H1 (cell line): ENCODE measurements around the gene HNRNPU.

Experiments used
- BRCA1 ChIP-seq: IDR thresholded peaks from 2 replicates; pipeline ENCODE4 v1.6.1; 2012; ENCODE audit warnings: low read depth, low read length, improper control_type of control experiment
- EP300 ChIP-seq, 2 experiments: IDR thresholded peaks; 1 replicate in 1 of 2; 2 replicates in 1 of 2; pipeline ENCODE4 v1.6.1; 2011 to 2012; ENCODE audit warnings: low read depth in 2 of 2, low read length in 2 of 2, mild to moderate bottlenecking in 2 of 2, borderline replicate concordance in 1 of 2, inconsistent platforms in 1 of 2, moderate library complexity in 1 of 2
- GABPA ChIP-seq: IDR thresholded peaks from 2 replicates; pipeline ENCODE4 v1.6.1; 2011; ENCODE audit warnings: mild to moderate bottlenecking, low read length, moderate library complexity, borderline replicate concordance; ENCODE audit not compliant: insufficient read depth
- JUND ChIP-seq: IDR thresholded peaks from 2 replicates; pipeline ENCODE4 v1.6.1; 2011; ENCODE audit warnings: mild to moderate bottlenecking, improper control_type of control experiment, low read length
- POLR2A ChIP-seq, 2 experiments: IDR thresholded peaks; 1 replicate in 1 of 2; 2 replicates in 1 of 2; pipeline ENCODE4 v1.6.1; 2011; ENCODE audit warnings: low read depth in 2 of 2, low read length in 2 of 2, mild to moderate bottlenecking in 2 of 2; ENCODE audit errors: control extremely low read depth in 1 of 2
- SIN3A ChIP-seq, 2 experiments: IDR thresholded peaks in 1 of 2; conservative IDR thresholded peaks in 1 of 2; 2 replicates each; pipeline ENCODE4 v1.6.1; 2011 to 2012; ENCODE audit warnings: low read length in 2 of 2, improper control_type of control experiment in 1 of 2, low read depth in 1 of 2, mild to moderate bottlenecking in 1 of 2
- SP1 ChIP-seq: IDR thresholded peaks from 2 replicates; pipeline ENCODE4 v1.6.1; 2011; ENCODE audit warnings: low read depth, low read length
- SP2 ChIP-seq: IDR thresholded peaks from 2 replicates; pipeline ENCODE4 v1.6.1; 2012; ENCODE audit warnings: mild to moderate bottlenecking, low read length, inconsistent platforms
- TAF1 ChIP-seq: IDR thresholded peaks from 2 replicates; pipeline ENCODE4 v1.6.1; 2011; ENCODE audit warnings: mild to moderate bottlenecking, low read depth, low read length
- TF ChIP-seq, protein P1 (sequence below), 3 experiments: IDR thresholded peaks; 1 replicate in 2 of 3; 2 replicates in 1 of 3; pipeline versions ENCODE4 v1.5.1 to v1.6.1; 2011; ENCODE audit warnings: low read length in 3 of 3, mild to moderate bottlenecking in 3 of 3, inconsistent platforms in 2 of 3, low read depth in 1 of 3, moderate library complexity in 1 of 3; ENCODE audit not compliant: insufficient read depth in 1 of 3; ENCODE audit errors: control extremely low read depth in 1 of 3

DNA sequence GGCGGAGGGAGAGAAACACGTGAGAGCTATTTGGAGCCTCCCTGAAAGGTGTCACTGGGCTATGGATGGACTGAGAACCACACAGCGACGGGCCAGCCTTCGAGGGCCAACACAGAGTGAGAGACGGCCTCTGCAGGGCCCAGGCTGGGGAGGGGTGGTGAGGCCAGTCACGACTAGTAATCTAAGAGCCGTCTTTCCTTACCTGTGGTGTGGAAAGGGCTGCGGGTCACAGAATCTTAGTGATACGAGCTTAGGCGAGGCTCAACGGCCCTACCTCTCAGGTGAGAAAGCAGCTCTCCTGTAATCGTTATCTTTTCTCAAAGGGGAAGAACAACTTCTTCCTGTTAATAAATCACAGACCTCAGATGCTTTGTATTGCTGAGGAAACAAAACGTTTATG, 62.3 kb downstream of the HNRNPU start:
- TF ChIP-seq GABPA (no peak), JUND (no peak), SP1 (no peak), BRCA1 (no peak), SP2 (no peak), POLR2A (IDR thresholded peaks at IDR 0.05; ENCODE audit: control extremely low read depth in 1 of 2, low read depth in 2 of 2, low read length in 2 of 2) (no peak), TAF1 (no peak), SIN3A (conservative IDR thresholded peaks at IDR 0.05 in 1 of 2, IDR thresholded peaks at IDR 0.05 in 1 of 2; ENCODE audit: low read depth in 1 of 2, low read length in 2 of 2) (no peak), EP300 (IDR thresholded peaks at IDR 0.05; ENCODE audit: borderline replicate concordance in 1 of 2, low read depth in 2 of 2, low read length in 2 of 2) (no peak)
- TF ChIP-seq, protein P1, sequence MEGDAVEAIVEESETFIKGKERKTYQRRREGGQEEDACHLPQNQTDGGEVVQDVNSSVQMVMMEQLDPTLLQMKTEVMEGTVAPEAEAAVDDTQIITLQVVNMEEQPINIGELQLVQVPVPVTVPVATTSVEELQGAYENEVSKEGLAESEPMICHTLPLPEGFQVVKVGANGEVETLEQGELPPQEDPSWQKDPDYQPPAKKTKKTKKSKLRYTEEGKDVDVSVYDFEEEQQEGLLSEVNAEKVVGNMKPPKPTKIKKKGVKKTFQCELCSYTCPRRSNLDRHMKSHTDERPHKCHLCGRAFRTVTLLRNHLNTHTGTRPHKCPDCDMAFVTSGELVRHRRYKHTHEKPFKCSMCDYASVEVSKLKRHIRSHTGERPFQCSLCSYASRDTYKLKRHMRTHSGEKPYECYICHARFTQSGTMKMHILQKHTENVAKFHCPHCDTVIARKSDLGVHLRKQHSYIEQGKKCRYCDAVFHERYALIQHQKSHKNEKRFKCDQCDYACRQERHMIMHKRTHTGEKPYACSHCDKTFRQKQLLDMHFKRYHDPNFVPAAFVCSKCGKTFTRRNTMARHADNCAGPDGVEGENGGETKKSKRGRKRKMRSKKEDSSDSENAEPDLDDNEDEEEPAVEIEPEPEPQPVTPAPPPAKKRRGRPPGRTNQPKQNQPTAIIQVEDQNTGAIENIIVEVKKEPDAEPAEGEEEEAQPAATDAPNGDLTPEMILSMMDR (IDR thresholded peaks at IDR 0.05; ENCODE audit: control extremely low read depth in 1 of 3, insufficient read depth in 1 of 3, low read depth in 1 of 3, low read length in 3 of 3) = no peak
